Cortex of kidney (tissue), 1 donor: Measurements from ENCODE around the gene LCT.
A peak's percentile ranks its signal among the peaks of the same experiment; 100 is the strongest.

Experiments used
- DNase-seq: peaks from one replicate; lab custom pipeline; 2025; lab: John Stamatoyannopoulos, UW

LCT gene

DNA sequence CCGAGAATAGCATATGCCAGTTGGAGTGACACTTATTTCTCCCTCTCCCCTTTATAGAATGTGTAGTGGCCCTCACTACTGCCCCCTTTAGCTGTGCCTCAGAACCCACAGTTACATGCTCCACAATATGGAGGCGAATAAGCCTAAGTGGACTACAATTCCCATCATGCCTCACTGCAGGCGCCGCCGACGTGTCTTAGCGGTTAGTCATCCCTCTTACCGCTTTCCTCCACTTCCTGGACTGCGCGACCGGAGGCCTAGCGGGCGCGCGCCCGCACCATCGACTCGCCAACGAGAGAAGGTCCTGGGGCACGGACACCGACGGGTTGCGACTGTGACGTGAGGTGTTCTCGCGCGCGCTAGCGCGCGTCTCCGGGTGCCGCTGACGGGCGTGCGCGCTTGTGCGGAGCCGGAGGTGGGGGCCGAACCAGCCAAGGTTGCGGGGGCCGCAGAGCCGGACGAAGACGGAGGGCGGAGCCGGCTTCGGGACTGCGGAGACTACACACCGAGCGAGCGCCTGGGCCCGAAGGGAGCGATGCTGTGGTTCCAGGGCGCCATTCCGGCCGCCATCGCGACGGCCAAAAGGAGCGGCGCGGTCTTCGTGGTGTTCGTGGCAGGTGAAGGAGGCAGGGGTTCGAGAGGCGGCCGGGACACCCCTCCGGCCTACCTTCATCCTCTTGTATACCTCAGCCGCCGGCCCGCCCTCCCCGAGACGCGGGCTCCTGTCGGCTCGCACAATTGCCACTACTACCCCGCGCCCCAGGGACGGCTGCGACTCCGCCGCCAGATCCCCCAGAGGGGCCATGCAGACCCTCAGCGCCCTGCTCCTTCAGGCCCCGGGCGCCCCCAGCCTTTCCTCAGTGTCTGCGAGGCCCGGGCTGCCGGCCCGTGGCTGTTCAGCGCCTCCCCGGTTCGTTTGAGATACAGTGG lies 95.3 kb downstream of the LCT start, which contains the start of gene UBXN4:
Gene UBXN4 (plus strand): TSS at position 461 of the 930 bp plus-strand sequence. CDS start 75 bp downstream, at position 536.
- DNase-seq = peak; percentile 60

DNA sequence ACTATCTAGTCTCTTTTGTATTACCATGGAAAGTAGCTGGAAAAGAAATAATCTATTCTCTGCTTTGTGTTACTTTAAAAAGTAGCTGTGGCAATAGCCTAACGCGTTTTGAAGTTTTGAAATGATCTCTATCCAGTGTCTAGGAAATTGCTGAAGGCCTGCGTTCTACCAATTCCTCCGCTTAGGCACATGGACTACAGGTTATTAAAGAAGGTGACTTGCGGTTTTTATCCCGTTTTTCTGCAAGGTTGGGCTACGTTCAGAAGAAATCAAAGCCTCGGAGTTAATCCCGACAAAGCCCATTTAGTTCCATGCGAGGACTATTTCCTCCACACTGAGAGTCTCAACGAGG lies 96.0 kb downstream of the LCT start:
- no peak for DNase-seq

DNA sequence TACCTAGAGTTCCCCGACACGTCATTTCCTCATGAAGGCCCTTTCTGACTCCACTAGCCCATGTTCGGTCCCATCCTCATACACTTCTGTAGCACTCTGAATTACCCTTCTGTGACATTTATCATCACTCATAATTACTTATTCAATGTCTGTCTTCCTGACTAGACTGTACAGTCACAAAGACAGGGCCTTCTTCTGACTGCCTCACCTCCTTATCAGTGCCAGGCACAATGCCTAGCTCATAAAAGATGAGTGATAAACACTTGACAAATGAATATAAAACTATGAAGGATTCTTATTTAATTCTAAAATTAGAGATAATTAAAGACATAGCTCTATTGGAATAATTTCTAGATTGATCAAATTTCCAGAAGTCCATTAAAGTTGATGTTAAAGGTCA lies 96.8 kb downstream of the LCT start:
- DNase-seq = no peak
